ENCODE data around the gene EI24.

The EI24 gene

GRCh38 chr11:125600663-125601062 is 31.4 kb downstream of the EI24 start:
- Histone ChIP-seq H3K4ac (ENCODE audit: low read depth, low read length) (no peak overlapping the region), H3K4me3 (ENCODE audit: low read depth, low read length) (no peak overlapping the region), H2AK5ac (ENCODE audit: low read length) (no peak overlapping the region), H3K9me3 (ENCODE audit: insufficient read depth, low read depth, low read length) (no peaks in the 10 kb centered on the region), H2AFZ (ENCODE audit: insufficient read depth, low read length, poor library complexity) (no peak overlapping the region), H3K18ac (ENCODE audit: low read length) (no peak overlapping the region), H3K4me1 (ENCODE audit: control insufficient read depth in 1 of 2, insufficient read depth in 2 of 2, low read length in 2 of 2) (no peaks in the 10 kb centered on the region), H3K27me3 (ENCODE audit: insufficient read depth, low read length) (no peaks in the 10 kb centered on the region), H3K36me3 (ENCODE audit: control insufficient read depth in 1 of 2, insufficient read depth in 2 of 2, low read length in 2 of 2) (peaks cover 29 to 49% of the 10 kb centered on the region in 2 experiments), H2BK5ac (ENCODE audit: low read depth, low read length, poor library complexity) (no peak overlapping the region), H2BK12ac (ENCODE audit: low read length) (no peak overlapping the region), H3K79me1 (ENCODE audit: low read length) (no peaks in the 10 kb centered on the region), H3K14ac (ENCODE audit: low read length) (no peak overlapping the region), H3K79me2 (ENCODE audit: control insufficient read depth, insufficient read depth, low read length, poor library complexity) (no peaks in the 10 kb centered on the region), H3K27ac (ENCODE audit: low read depth, low read length) (no peak overlapping the region), H3K4me2 (ENCODE audit: low read length) (no peak overlapping the region), H3K9ac (ENCODE audit: low read length) (no peak overlapping the region), H4K91ac (ENCODE audit: low read depth, low read length) (no peak overlapping the region), H4K12ac (ENCODE audit: low read depth, low read length) (no peak overlapping the region), H4K8ac (ENCODE audit: low read depth, low read length) (no peak overlapping the region), H2BK120ac (ENCODE audit: insufficient read depth, low read length, poor library complexity) (no peak overlapping the region), H3K23ac (ENCODE audit: low read length) (no peak overlapping the region)
- no CpG with 5 or more reads among the region's 2 CpGs for WGBS (ENCODE audit: extremely low coverage, insufficient coverage, insufficient read length)
- no peak for DNase-seq

- Histone ChIP-seq H4K8ac (ENCODE audit: low read depth, low read length) (no peak overlapping the region), H3K4me3 (ENCODE audit: low read depth, low read length) (no peak overlapping the region), H3K27ac (ENCODE audit: low read depth, low read length) (no peak overlapping the region), H2BK12ac (ENCODE audit: low read length) (no peak overlapping the region), H3K4me1 (ENCODE audit: control insufficient read depth in 1 of 2, insufficient read depth in 2 of 2, low read length in 2 of 2) (no peaks in the 10 kb centered on the region), H3K9ac (ENCODE audit: low read length) (no peak overlapping the region), H3K9me3 (ENCODE audit: insufficient read depth, low read depth, low read length) (no peaks in the 10 kb centered on the region), H3K23ac (ENCODE audit: low read length) (no peak overlapping the region), H2BK5ac (ENCODE audit: low read depth, low read length, poor library complexity) (no peak overlapping the region), H4K12ac (ENCODE audit: low read depth, low read length) (no peak overlapping the region), H3K18ac (ENCODE audit: low read length) (no peak overlapping the region), H3K79me1 (ENCODE audit: low read length) (no peaks in the 10 kb centered on the region), H3K79me2 (ENCODE audit: control insufficient read depth, insufficient read depth, low read length, poor library complexity) (no peaks in the 10 kb centered on the region), H2AFZ (ENCODE audit: insufficient read depth, low read length, poor library complexity) (no peak overlapping the region), H3K14ac (ENCODE audit: low read length) (no peak overlapping the region), H3K36me3 (ENCODE audit: control insufficient read depth in 1 of 2, insufficient read depth in 2 of 2, low read length in 2 of 2) (peaks cover 33 to 59% of the 10 kb centered on the region in 2 experiments), H3K4me2 (ENCODE audit: low read length) (no peak overlapping the region), H2AK5ac (ENCODE audit: low read length) (no peak overlapping the region), H3K27me3 (ENCODE audit: insufficient read depth, low read length) (no peaks in the 10 kb centered on the region), H4K91ac (ENCODE audit: low read depth, low read length) (no peak overlapping the region), H3K4ac (ENCODE audit: low read depth, low read length) (no peak overlapping the region), H2BK120ac (ENCODE audit: insufficient read depth, low read length, poor library complexity) (no peak overlapping the region)
- DNase-seq = no peak
- no CpG with 5 or more reads among the region's 3 CpGs for WGBS (ENCODE audit: extremely low coverage, insufficient coverage, insufficient read length)
Observed at GRCh38 chr11:125603207-125603606, 33.9 kb downstream of the EI24 start.

GRCh38 chr11:125605417-125605816 is 36.1 kb downstream of the EI24 start:
- H3K4me1 ChIP-seq (ENCODE audit: control insufficient read depth in 1 of 2, insufficient read depth in 2 of 2, low read length in 2 of 2) = no peaks in the 10 kb centered on the region
- no peak overlapping the region for H3K4me2 ChIP-seq (ENCODE audit: low read length)
- no peak overlapping the region for H3K4ac ChIP-seq (ENCODE audit: low read depth, low read length)
- H3K18ac ChIP-seq (ENCODE audit: low read length) = no peak overlapping the region
- H2BK12ac ChIP-seq (ENCODE audit: low read length) = no peak overlapping the region
- no peak overlapping the region for H3K4me3 ChIP-seq (ENCODE audit: low read depth, low read length)
- no peaks in the 10 kb centered on the region for H3K27me3 ChIP-seq (ENCODE audit: insufficient read depth, low read length)
- no peak overlapping the region for H3K27ac ChIP-seq (ENCODE audit: low read depth, low read length)
- H2AK5ac ChIP-seq (ENCODE audit: low read length) = no peak overlapping the region
- no peaks in the 10 kb centered on the region for H3K9me3 ChIP-seq (ENCODE audit: insufficient read depth, low read depth, low read length)
- no peak for DNase-seq
- H3K9ac ChIP-seq (ENCODE audit: low read length) = no peak overlapping the region
- H4K91ac ChIP-seq (ENCODE audit: low read depth, low read length) = no peak overlapping the region
- no peak overlapping the region for H2AFZ ChIP-seq (ENCODE audit: insufficient read depth, low read length, poor library complexity)
- H3K79me1 ChIP-seq (ENCODE audit: low read length) = no peaks in the 10 kb centered on the region
- H3K79me2 ChIP-seq (ENCODE audit: control insufficient read depth, insufficient read depth, low read length, poor library complexity) = no peaks in the 10 kb centered on the region
- H3K36me3 ChIP-seq (ENCODE audit: control insufficient read depth in 1 of 2, insufficient read depth in 2 of 2, low read length in 2 of 2) = peaks cover 34 to 60% of the 10 kb centered on the region in 2 experiments
- no peak overlapping the region for H3K14ac ChIP-seq (ENCODE audit: low read length)
- no peak overlapping the region for H2BK5ac ChIP-seq (ENCODE audit: low read depth, low read length, poor library complexity)
- no peak overlapping the region for H3K23ac ChIP-seq (ENCODE audit: low read length)
- no peak overlapping the region for H2BK120ac ChIP-seq (ENCODE audit: insufficient read depth, low read length, poor library complexity)
- no peak overlapping the region for H4K8ac ChIP-seq (ENCODE audit: low read depth, low read length)
- no peak overlapping the region for H4K12ac ChIP-seq (ENCODE audit: low read depth, low read length)

GRCh38 chr11:125609545-125609944 is 40.3 kb downstream of the EI24 start:
- Histone ChIP-seq H4K91ac (ENCODE audit: low read depth, low read length) (no peak overlapping the region), H3K18ac (ENCODE audit: low read length) (no peak overlapping the region), H2AFZ (ENCODE audit: insufficient read depth, low read length, poor library complexity) (no peak overlapping the region), H2BK120ac (ENCODE audit: insufficient read depth, low read length, poor library complexity) (no peak overlapping the region), H3K79me1 (ENCODE audit: low read length) (no peaks in the 10 kb centered on the region), H2BK5ac (ENCODE audit: low read depth, low read length, poor library complexity) (no peak overlapping the region), H3K4me1 (ENCODE audit: control insufficient read depth in 1 of 2, insufficient read depth in 2 of 2, low read length in 2 of 2) (no peaks in the 10 kb centered on the region), H2BK12ac (ENCODE audit: low read length) (no peak overlapping the region), H3K9ac (ENCODE audit: low read length) (no peak overlapping the region), H3K14ac (ENCODE audit: low read length) (no peak overlapping the region), H2AK5ac (ENCODE audit: low read length) (no peak overlapping the region), H3K4ac (ENCODE audit: low read depth, low read length) (no peak overlapping the region), H3K9me3 (ENCODE audit: insufficient read depth, low read depth, low read length) (no peaks in the 10 kb centered on the region), H4K8ac (ENCODE audit: low read depth, low read length) (no peak overlapping the region), H3K4me2 (ENCODE audit: low read length) (no peak overlapping the region), H4K12ac (ENCODE audit: low read depth, low read length) (no peak overlapping the region), H3K27me3 (ENCODE audit: insufficient read depth, low read length) (no peaks in the 10 kb centered on the region), H3K36me3 (ENCODE audit: control insufficient read depth in 1 of 2, insufficient read depth in 2 of 2, low read length in 2 of 2) (peaks cover 28 to 59% of the 10 kb centered on the region in 2 experiments), H3K23ac (ENCODE audit: low read length) (no peak overlapping the region), H3K79me2 (ENCODE audit: control insufficient read depth, insufficient read depth, low read length, poor library complexity) (no peaks in the 10 kb centered on the region), H3K4me3 (ENCODE audit: low read depth, low read length) (no peak overlapping the region), H3K27ac (ENCODE audit: low read depth, low read length) (no peak overlapping the region)
- DNase-seq = no peak
- WGBS (ENCODE audit: extremely low coverage, insufficient coverage, insufficient read length) = no CpG with 5 or more reads among the region's 7 CpGs

Measured in trophoblast cell (in vitro differentiated cells and primary cell).